ENCODE measurements around the gene CASQ1.

The CASQ1 gene

GRCh38 chr1:160186246-160186645 lies 4.1 kb upstream of the CASQ1 start (continued):
- TF ChIP-seq ZNF112 (tag by site-specific recombination; IDR thresholded peaks at IDR 0.05) (no peak), SP2 (tag by site-specific recombination; IDR thresholded peaks at IDR 0.05) (no peak), IKZF3 (tag by site-specific recombination; IDR thresholded peaks at IDR 0.05) (no peak)

GRCh38 chr1:160186729-160187128 lies 3.6 kb upstream of the CASQ1 start:
- TF ChIP-seq ZNF341 (tag by site-specific recombination; IDR thresholded peaks at IDR 0.05; ENCODE audit: low read depth) (no peak), ZNF449 (tag by site-specific recombination; IDR thresholded peaks at IDR 0.05) (peak; percentile 92)
- Histone ChIP-seq H3K27ac (ENCODE audit: extremely low read depth, low read depth, low read length) (no peak overlapping the region), H3K4me3 (ENCODE audit: low read depth, low read length) (no peak overlapping the region), H3K4me1 (ENCODE audit: control insufficient read depth, insufficient read depth, low read length) (no peaks in the 10 kb centered on the region), H3K9me3 (ENCODE audit: control insufficient read depth, insufficient read depth, low read depth, low read length) (no peaks in the 10 kb centered on the region), H3K36me3 (ENCODE audit: control insufficient read depth in 2 of 2, insufficient read depth in 1 of 2, low read length in 2 of 2) (no peaks in the 10 kb centered on the region)
- CTCF ChIA-PET: interaction anchor here (0.6 to 1.3 kb wide), 4 partner anchors 85 to 390 kb away, joined by 3 to 5 read pairs (median 4); no protein-coding TSS in a partner anchor
- POLR2A ChIA-PET: no interaction called here

- POLR2A ChIA-PET: no interaction called here
- H3K27ac ChIP-seq (ENCODE audit: extremely low read depth, low read depth, low read length): no peak overlapping the region
- no peaks in the 10 kb centered on the region for H3K4me1 ChIP-seq (ENCODE audit: control insufficient read depth, insufficient read depth, low read length)
- no peaks in the 10 kb centered on the region for H3K9me3 ChIP-seq (ENCODE audit: control insufficient read depth, insufficient read depth, low read depth, low read length)
- CTCF ChIA-PET: interaction anchor here (0.9 to 6.7 kb wide), 2 partner anchors 62 to 86 kb away, joined by 5 to 88 read pairs; no protein-coding TSS in a partner anchor
- TF ChIP-seq PRDM10 (tag by site-specific recombination; IDR thresholded peaks at IDR 0.05) (0 out of 2 replicates have a peak, but pooled peaks have one; percentile 49), ZNF175 (tag by site-specific recombination; IDR thresholded peaks at IDR 0.05) (no peak), ZNF221 (tag by site-specific recombination; IDR thresholded peaks at IDR 0.05; ENCODE audit: borderline replicate concordance) (no peak)
- H3K4me3 ChIP-seq (ENCODE audit: low read depth, low read length): no peak overlapping the region
- no peaks in the 10 kb centered on the region for H3K36me3 ChIP-seq (ENCODE audit: control insufficient read depth in 2 of 2, insufficient read depth in 1 of 2, low read length in 2 of 2)
These were observed 3.0 kb upstream of the CASQ1 start for GRCh38 chr1:160187407-160187806.

GRCh38 chr1:160188341-160188740 lies 2.0 kb upstream of the CASQ1 start:
- CTCF ChIA-PET: interaction anchor here (1.1 to 6.7 kb wide), 4 partner anchors 61 to 103 kb away, joined by 3 to 88 read pairs (median 28); no protein-coding TSS in a partner anchor
- Histone ChIP-seq H3K27ac (ENCODE audit: extremely low read depth, low read depth, low read length) (no peak overlapping the region), H3K4me1 (ENCODE audit: control insufficient read depth, insufficient read depth, low read length) (no peaks in the 10 kb centered on the region), H3K36me3 (ENCODE audit: control insufficient read depth in 2 of 2, insufficient read depth in 1 of 2, low read length in 2 of 2) (no peaks in the 10 kb centered on the region), H3K9me3 (ENCODE audit: control insufficient read depth, insufficient read depth, low read depth, low read length) (no peaks in the 10 kb centered on the region), H3K4me3 (ENCODE audit: low read depth, low read length) (no peak overlapping the region)
- no peak for TF ChIP-seq OSR2 (tag by site-specific recombination; IDR thresholded peaks at IDR 0.05)
- no peak for TF ChIP-seq ZNF37A (tag by site-specific recombination; IDR thresholded peaks at IDR 0.05)
- TF ChIP-seq KLF8 (tag by site-specific recombination; IDR thresholded peaks at IDR 0.05): no peak
- no peak for TF ChIP-seq MEIS1 (CRISPR knock-in tag; IDR thresholded peaks at IDR 0.05; ENCODE audit: borderline replicate concordance)
- TF ChIP-seq ZNF114 (tag by site-specific recombination; IDR thresholded peaks at IDR 0.05): no peak
- TF ChIP-seq ZNF26 (tag by site-specific recombination; IDR thresholded peaks at IDR 0.05): no peak
- no peak for TF ChIP-seq GLIS2 (tag by site-specific recombination; IDR thresholded peaks at IDR 0.05)
- TF ChIP-seq ZNF223 (tag by site-specific recombination; IDR thresholded peaks at IDR 0.05): no peak
- no peak for TF ChIP-seq ZNF654 (tag by site-specific recombination; IDR thresholded peaks at IDR 0.05; ENCODE audit: low read depth)
- TF ChIP-seq ZNF169 (tag by site-specific recombination; IDR thresholded peaks at IDR 0.05): no peak
- TF ChIP-seq ZNF132 (tag by site-specific recombination; IDR thresholded peaks at IDR 0.05; ENCODE audit: borderline replicate concordance): no peak
- TF ChIP-seq ZNF747 (tag by site-specific recombination; IDR thresholded peaks at IDR 0.05): no peak
- no peak for TF ChIP-seq ZBTB21 (tag by site-specific recombination; IDR thresholded peaks at IDR 0.05)
- TF ChIP-seq SCRT2 (tag by site-specific recombination; IDR thresholded peaks at IDR 0.05): no peak
- POLR2A ChIA-PET: no interaction called here

All from HEK293 (cell line).